K562 (cell line): Measurements from ENCODE around the gene EHD2.
A peak's percentile ranks its signal among the peaks of the same experiment; 100 is the strongest.

Source experiments
- BACH1 ChIP-seq: fragments of 200-800 bp; sonication (Bioruptor generic); IDR thresholded peaks from 2 replicates; pipeline ENCODE4 v1.6.1; 2016; ENCODE audit warnings: missing genetic modification characterization, missing compliant biosample characterization
- CTCF ChIP-seq, 3 experiments: IDR thresholded peaks in 2 of 3; conservative IDR thresholded peaks in 1 of 3; 2 replicates each; pipeline ENCODE4 v1.5.1; 2011 to 2012; ENCODE audit warnings: low read length in 3 of 3, mild to moderate bottlenecking in 3 of 3, control low read depth in 2 of 3, improper control_type of control experiment in 1 of 3, inconsistent platforms in 1 of 3, low read depth in 1 of 3, mixed read lengths in 1 of 3, moderate library complexity in 1 of 3; ENCODE audit not compliant: insufficient read depth in 2 of 3
- GABPB2 ChIP-seq: fragments of 250-450 bp; sonication (Bioruptor Pico); conservative IDR thresholded peaks from 2 replicates; pipeline ENCODE4 v1.5.1; 2021; ENCODE audit warnings: mild to moderate bottlenecking
- POLR2A ChIP-seq: fragments of 450-650 bp; conservative IDR thresholded peaks from 2 replicates; pipeline ENCODE4 v1.6.1; 2016
- PTBP1 ChIP-seq: fragments of 200-400 bp; formaldehyde crosslinking; IDR thresholded peaks from 2 replicates; pipeline ENCODE4 v1.6.1; 2017; ENCODE audit warnings: low read depth, low read length
- ZNF24 ChIP-seq: fragments of 450-650 bp; IDR thresholded peaks from 2 replicates; pipeline ENCODE4 v1.6.1; 2016
- ZNF518B ChIP-seq: fragments of 250-450 bp; sonication (Bioruptor Pico); IDR thresholded peaks from 2 replicates; pipeline ENCODE4 v1.5.0; 2021; ENCODE audit warnings: mild to moderate bottlenecking, moderate library complexity
- ZNF717 ChIP-seq: fragments of 250-450 bp; sonication (Bioruptor Pico); IDR thresholded peaks from 2 replicates; pipeline ENCODE4 v1.5.0; 2021
- TF ChIP-seq, protein P1 (sequence below): sonication (generic); formaldehyde crosslinking; IDR thresholded peaks from 2 replicates; pipeline ENCODE4 v1.8.0; 2022; ENCODE audit warnings: mild to moderate bottlenecking, missing genetic modification reagents
- TF ChIP-seq, protein P2 (sequence below): fragments of 450-650 bp; IDR thresholded peaks from 2 replicates; pipeline ENCODE4 v1.6.1; 2014; ENCODE audit warnings: low read depth, mild to moderate bottlenecking, moderate library complexity, borderline replicate concordance

DNA sequence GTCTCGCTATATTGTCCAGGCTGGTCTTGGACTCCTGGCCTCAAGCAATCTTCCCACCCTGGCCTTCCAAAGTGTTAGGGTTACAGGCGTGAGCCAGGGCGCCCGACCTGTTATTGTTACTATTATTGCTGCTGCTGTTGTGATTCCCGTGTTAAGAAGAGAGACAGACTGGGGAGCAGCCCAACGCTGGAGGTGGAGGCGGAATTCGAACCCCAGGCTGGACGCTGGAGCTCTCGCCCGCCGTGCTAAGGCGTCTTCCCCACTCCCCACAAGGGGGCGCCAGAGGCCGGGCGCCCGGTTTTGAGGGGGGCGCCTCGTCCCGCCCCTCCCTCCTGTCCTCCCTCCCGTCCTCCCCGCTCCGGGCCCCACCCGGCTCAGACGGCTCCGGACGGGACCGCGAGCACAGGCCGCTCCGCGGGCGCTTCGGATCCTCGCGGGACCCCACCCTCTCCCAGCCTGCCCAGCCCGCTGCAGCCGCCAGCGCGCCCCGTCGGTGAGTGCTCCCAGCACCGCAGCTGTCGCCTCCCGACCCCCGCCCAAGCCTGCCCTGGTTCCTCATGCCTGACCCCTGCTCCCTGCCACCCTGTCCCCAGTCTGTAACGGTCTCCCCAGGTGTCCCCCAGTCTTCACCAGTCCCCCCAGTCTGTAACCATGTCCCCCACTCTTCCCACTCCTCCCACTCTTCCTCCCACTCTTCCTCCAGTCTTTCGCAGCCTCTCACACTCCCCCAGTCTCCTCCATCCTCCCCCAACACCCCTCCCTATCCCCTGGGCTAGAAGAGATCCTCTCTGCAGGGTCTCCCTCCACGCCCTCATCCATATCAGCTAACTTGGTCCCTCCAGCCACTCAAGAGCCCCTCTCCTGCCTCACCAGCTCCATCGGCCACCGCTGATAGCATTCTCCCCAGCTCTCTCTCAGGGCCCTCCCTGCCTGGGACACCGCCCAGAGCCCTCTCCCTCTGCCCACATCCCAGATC lies at the start of gene EHD2:
- TF ChIP-seq GABPB2 (CRISPR knock-in tag) (no peak), POLR2A (peak; percentile 63; the same call in 1 of the 2 replicates), PTBP1 (no peak), ZNF717 (CRISPR knock-in tag) (no peak), BACH1 (tag) (no peak), CTCF (IDR thresholded peaks at IDR 0.05 in 2 of 3, conservative IDR thresholded peaks at IDR 0.05 in 1 of 3; ENCODE audit: insufficient read depth in 2 of 3, low read depth in 1 of 3, low read length in 3 of 3) (peak; percentile 90 to 93 (median 93)), ZNF24 (no peak), ZNF518B (CRISPR knock-in tag) (no peak)
- TF ChIP-seq, protein P1, sequence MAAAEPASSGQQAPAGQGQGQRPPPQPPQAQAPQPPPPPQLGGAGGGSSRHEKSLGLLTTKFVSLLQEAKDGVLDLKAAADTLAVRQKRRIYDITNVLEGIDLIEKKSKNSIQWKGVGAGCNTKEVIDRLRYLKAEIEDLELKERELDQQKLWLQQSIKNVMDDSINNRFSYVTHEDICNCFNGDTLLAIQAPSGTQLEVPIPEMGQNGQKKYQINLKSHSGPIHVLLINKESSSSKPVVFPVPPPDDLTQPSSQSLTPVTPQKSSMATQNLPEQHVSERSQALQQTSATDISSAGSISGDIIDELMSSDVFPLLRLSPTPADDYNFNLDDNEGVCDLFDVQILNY (CRISPR knock-in tag): no peak
- TF ChIP-seq, protein P2, sequence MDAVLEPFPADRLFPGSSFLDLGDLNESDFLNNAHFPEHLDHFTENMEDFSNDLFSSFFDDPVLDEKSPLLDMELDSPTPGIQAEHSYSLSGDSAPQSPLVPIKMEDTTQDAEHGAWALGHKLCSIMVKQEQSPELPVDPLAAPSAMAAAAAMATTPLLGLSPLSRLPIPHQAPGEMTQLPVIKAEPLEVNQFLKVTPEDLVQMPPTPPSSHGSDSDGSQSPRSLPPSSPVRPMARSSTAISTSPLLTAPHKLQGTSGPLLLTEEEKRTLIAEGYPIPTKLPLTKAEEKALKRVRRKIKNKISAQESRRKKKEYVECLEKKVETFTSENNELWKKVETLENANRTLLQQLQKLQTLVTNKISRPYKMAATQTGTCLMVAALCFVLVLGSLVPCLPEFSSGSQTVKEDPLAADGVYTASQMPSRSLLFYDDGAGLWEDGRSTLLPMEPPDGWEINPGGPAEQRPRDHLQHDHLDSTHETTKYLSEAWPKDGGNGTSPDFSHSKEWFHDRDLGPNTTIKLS: no peak
